ENCODE results near the gene COMMD9. TPM values are rescaled to one million over a fixed set of nuclear protein-coding genes. Genes with fewer than 3 reads are reported as not detected.

Gene COMMD9
- total and polyA plus RNA-seq, 2 experiments from 2014 or later: 22.4 to 44.1 TPM

GRCh38 chr11:36305047-36305446 is 15.8 kb upstream of the COMMD9 start (continued):
- TF ChIP-seq ETS1 (IDR thresholded peaks at IDR 0.05): no peak
- TF ChIP-seq JUNB (IDR thresholded peaks at IDR 0.05; ENCODE audit: unreplicated experiment): no peak
- TF ChIP-seq EZH2phosphoT487 (IDR thresholded peaks at IDR 0.05; ENCODE audit: unreplicated experiment): no peak
- no peak for TF ChIP-seq ZNF114 (CRISPR knock-in tag; IDR thresholded peaks at IDR 0.05)
- no peak for TF ChIP-seq EZH2 (IDR thresholded peaks at IDR 0.05; ENCODE audit: low read depth, unreplicated experiment)
- no peak for TF ChIP-seq STAT1 (IDR thresholded peaks at IDR 0.05; ENCODE audit: unreplicated experiment)
- no peak for TF ChIP-seq NANOG (IDR thresholded peaks at IDR 0.05; ENCODE audit: borderline replicate concordance)

DNA sequence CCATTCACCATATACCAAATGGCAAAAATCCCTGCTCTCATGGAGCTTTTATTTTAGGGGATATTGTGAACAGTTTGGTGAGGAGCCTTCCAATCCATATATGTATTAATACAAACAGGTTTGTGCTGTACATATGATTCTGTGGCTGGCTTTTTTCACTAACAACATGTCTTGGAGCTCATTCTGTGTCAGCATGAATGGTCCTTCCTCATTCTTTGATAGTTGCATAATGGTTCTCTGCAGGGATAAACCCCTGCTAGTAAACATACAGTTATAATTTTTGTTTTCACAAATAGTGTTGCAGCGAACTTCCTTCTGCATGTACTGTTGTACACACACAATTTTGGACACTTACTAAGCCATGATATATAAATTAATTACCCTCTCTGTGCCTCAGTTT is 15.1 kb upstream of the COMMD9 start:
- H3K9me3 Mint-ChIP-seq: peaks cover 3% of the 10 kb centered on the region; the same call in 1 of the 3 replicates
- TF ChIP-seq ZNF114 (CRISPR knock-in tag; IDR thresholded peaks at IDR 0.05): no peak
- TF ChIP-seq EZH2phosphoT487 (IDR thresholded peaks at IDR 0.05; ENCODE audit: unreplicated experiment): no peak
- TF ChIP-seq CREB1 (CRISPR knock-in tag; IDR thresholded peaks at IDR 0.05; ENCODE audit: low read depth): no peak
- no peak for TF ChIP-seq REST (IDR thresholded peaks at IDR 0.05; ENCODE audit: unreplicated experiment)
- no peak for TF ChIP-seq CTCF (conservative IDR thresholded peaks at IDR 0.05; ENCODE audit: low read depth in 2 of 2)
- TF ChIP-seq ZNF462 (CRISPR knock-in tag; IDR thresholded peaks at IDR 0.05): no peak
- TF ChIP-seq ETS1 (IDR thresholded peaks at IDR 0.05): no peak

More for the DNA sequence above, 15.1 kb upstream of the COMMD9 start:
- Histone ChIP-seq H3K4me2 (no peak overlapping the region), H3K27ac (ENCODE audit: low read depth) (no peak overlapping the region), H3K36me3 (ENCODE audit: insufficient read depth) (no peaks in the 10 kb centered on the region), H3K4me1 (ENCODE audit: insufficient read depth) (no peaks in the 10 kb centered on the region), H3K79me2 (replicated peaks; ENCODE audit: insufficient read depth) (no peaks in the 10 kb centered on the region), H3K4me3 (no peak overlapping the region), H3K27me3 (ENCODE audit: insufficient read depth) (no peaks in the 10 kb centered on the region), H4K20me1 (replicated peaks; ENCODE audit: insufficient read depth) (no peaks in the 10 kb centered on the region), H2AFZ (no peak overlapping the region), H3F3A (replicated peaks; ENCODE audit: low read depth) (no peaks in the 10 kb centered on the region), H3K9me2 (ENCODE audit: insufficient read depth) (no peaks in the 10 kb centered on the region)
- Mint-ChIP-seq H3K4me3 (no peak overlapping the region), H3K27ac (no peak overlapping the region), H3K36me3 (ENCODE audit: low read depth) (no peaks in the 10 kb centered on the region), H3K4me1 (peaks cover 2% of the 10 kb centered on the region; the same call in 2 of the 3 replicates), H3K27me3 (ENCODE audit: insufficient read depth, low read depth, poor library complexity) (peaks cover 2% of the 10 kb centered on the region)
- ATAC-seq (no peak), DNase-seq (ENCODE audit: low spot score) (no peak)

All from GM23338 (cell line).